ENCODE measurements around the gene CTNND1. TPM values are rescaled to one million over a fixed set of nuclear protein-coding genes. Genes with fewer than 3 reads are reported as not detected.

CTNND1 gene
- total RNA-seq, 1 donor from 2014 or later: 187 TPM

DNA sequence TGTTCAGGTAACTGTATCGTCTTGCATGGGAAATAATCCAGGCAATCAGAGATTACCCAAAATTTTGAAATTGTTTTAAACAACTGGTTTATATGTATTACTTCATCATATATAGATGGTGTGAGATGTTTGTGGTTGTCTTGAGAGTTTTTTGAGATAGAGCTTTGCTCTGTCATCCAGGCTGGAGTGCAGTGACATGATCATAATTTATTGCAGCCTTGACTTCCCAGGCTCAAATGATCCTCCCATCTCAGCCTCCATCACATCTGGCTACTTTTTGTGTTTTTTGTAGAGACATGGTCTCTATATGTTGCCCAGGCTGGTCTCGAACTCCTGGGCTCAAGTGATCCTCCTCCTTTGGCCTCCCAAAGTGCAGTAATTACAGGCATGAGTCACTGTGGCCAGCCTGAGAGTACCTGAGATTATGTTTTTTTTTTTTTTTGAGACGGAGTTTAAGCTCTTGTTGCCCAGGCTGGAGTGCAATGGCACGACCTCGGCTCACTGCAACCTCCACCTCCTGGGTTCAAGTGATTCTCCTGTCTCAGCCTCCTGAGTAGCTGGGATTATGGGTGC lies 11.5 kb downstream of the CTNND1 start:
- H3K4me1 Mint-ChIP-seq (ENCODE audit: unreplicated experiment): peaks cover 63% of the 10 kb centered on the region

DNA sequence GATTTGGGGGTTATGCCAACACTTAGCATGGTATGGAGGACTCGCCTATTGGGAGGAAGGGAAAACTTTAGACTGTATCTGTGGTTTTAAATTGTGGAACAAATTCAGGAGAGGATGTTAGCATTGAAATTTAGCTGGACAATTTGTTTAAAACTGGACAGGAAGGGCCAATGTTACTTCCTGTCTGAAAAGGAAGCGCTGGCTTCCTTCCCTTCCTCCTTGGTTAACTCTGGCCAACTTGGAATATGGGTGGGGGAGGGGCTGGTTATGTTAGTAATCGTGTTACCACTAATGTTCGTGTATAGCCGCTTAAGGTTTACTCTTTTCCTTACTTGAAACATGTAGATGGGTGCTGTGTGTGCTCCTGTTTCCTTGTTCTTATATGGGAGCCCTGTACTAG lies 13.9 kb downstream of the CTNND1 start:
- TF ChIP-seq CTCF (conservative IDR thresholded peaks at IDR 0.05): no peak
- Mint-ChIP-seq H3K4me1 (ENCODE audit: unreplicated experiment) (peaks cover 77% of the 10 kb centered on the region), H3K4me3 (peak overlapping the region; percentile 40), H3K9me3 (no peaks in the 10 kb centered on the region), H3K27ac (peak overlapping the region; percentile 97), H3K27me3 (no peaks in the 10 kb centered on the region), H3K36me3 (peaks cover 10% of the 10 kb centered on the region)
- DNase-seq (ENCODE audit: extremely low spot score, unreplicated experiment): no peak

More for the DNA sequence above, 11.5 kb downstream of the CTNND1 start:
- Mint-ChIP-seq H3K36me3 (peaks cover 16% of the 10 kb centered on the region), H3K4me3 (peak overlapping the region; percentile 76), H3K27me3 (no peaks in the 10 kb centered on the region), H3K27ac (peak overlapping the region; percentile 88), H3K9me3 (no peaks in the 10 kb centered on the region)
- TF ChIP-seq CTCF (conservative IDR thresholded peaks at IDR 0.05): no peak
- no peak for DNase-seq (ENCODE audit: extremely low spot score, unreplicated experiment)

- no peaks in the 10 kb centered on the region for H3K27me3 Mint-ChIP-seq
- no peaks in the 10 kb centered on the region for H3K9me3 Mint-ChIP-seq
- TF ChIP-seq CTCF (conservative IDR thresholded peaks at IDR 0.05): no peak
- H3K27ac Mint-ChIP-seq: peak overlapping the region; percentile 97
- H3K4me3 Mint-ChIP-seq: peak overlapping the region; percentile 40
- no peak for DNase-seq (ENCODE audit: extremely low spot score, unreplicated experiment)
- peaks cover 77% of the 10 kb centered on the region for H3K4me1 Mint-ChIP-seq (ENCODE audit: unreplicated experiment)
- H3K36me3 Mint-ChIP-seq: peaks cover 8% of the 10 kb centered on the region
Observed at GRCh38 chr11:57776031-57776521, 14.5 kb downstream of the CTNND1 start.

DNA sequence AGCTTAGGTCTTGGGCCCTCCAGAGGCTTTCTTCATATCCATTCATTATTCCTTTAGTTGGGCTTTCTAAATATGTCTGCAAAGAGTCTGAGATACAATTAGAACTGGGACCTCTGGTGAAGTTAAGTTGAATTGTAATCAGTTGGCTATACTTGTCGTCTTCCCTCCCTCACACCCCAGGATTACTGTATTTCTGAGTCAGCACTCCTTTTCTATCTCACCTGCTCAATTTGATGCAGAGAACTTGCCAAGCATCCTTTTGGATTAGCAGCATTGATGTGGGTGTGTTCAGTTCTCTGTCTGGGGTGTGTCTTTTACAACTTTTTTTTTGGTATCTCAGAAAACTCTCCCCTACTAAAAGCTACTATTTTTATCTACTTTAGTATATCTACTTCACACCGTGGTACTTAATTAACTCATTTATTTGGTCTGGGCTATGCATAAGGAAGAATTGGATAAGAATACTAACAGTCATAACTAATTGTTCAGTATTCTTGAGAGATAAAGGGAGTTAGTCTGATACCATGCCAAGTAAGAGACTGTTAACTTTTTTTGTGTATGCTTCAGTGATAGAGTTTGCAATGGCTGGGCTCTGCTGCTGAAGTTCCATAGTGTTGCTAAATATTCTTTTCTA lies 15.1 kb downstream of the CTNND1 start:
- H3K9me3 Mint-ChIP-seq: no peaks in the 10 kb centered on the region
- no peak for TF ChIP-seq CTCF (conservative IDR thresholded peaks at IDR 0.05)
- peaks cover 9% of the 10 kb centered on the region for H3K36me3 Mint-ChIP-seq
- no peak for DNase-seq (ENCODE audit: extremely low spot score, unreplicated experiment)
- H3K27ac Mint-ChIP-seq: peak overlapping the region; percentile 97
- H3K27me3 Mint-ChIP-seq: no peaks in the 10 kb centered on the region
- H3K4me1 Mint-ChIP-seq (ENCODE audit: unreplicated experiment): peaks cover 77% of the 10 kb centered on the region
- H3K4me3 Mint-ChIP-seq: peak overlapping the region; percentile 40

GRCh38 chr11:57777969-57778317 lies 16.3 kb downstream of the CTNND1 start:
- Mint-ChIP-seq H3K4me3 (peak overlapping the region; percentile 72), H3K36me3 (peaks cover 12% of the 10 kb centered on the region), H3K4me1 (ENCODE audit: unreplicated experiment) (peaks cover 71% of the 10 kb centered on the region), H3K27ac (peak overlapping the region; percentile 97), H3K27me3 (no peaks in the 10 kb centered on the region), H3K9me3 (no peaks in the 10 kb centered on the region)
- DNase-seq (ENCODE audit: extremely low spot score, unreplicated experiment): no peak
- no peak for TF ChIP-seq CTCF (conservative IDR thresholded peaks at IDR 0.05)

All from type B pancreatic cell (in vitro differentiated cells).